Measurements from ENCODE around the gene HRCT1. TPM values are rescaled to one million over a fixed set of nuclear protein-coding genes. Genes with fewer than 3 reads are reported as not detected.

The HRCT1 gene
- total RNA-seq, 5 donors from 2014 or later (not counting 1 experiment from before 2014, with no cell fraction given), result not detected

DNA sequence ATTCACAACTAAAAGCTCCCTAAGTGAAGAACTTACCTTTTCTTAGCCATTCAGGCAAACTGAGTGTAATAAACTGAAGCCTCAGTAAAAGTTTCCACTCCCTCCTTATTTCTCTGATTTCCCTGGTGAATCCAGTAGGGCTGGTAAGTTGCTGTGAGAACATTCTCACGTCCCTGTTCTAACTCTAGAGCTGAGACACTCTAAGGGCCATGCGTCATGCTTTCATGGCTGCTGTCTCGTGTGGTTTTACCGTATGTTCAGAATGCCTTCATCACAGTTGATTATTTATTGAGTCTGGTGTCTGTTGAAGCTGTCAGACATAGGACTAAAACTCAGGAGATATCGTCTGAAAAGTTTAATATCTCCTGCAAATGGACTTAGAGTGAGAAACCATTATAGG, 50.6 kb downstream of the HRCT1 start:
- no peaks in the 10 kb centered on the region for H3K9me3 Mint-ChIP-seq
- peaks cover 4 to 8% (median 6%) of the 10 kb centered on the region in 3 donors for H3K4me1 Mint-ChIP-seq
- H3K27me3 Mint-ChIP-seq, result peaks cover 0 to 18% of the 10 kb centered on the region in 2 donors
- DNase-seq, result no peak
- H3K9me3 ChIP-seq, result no peaks in the 10 kb centered on the region
- no peak for ATAC-seq (replicated peaks in 1 of 4)
- H3K36me3 ChIP-seq (ENCODE audit: control insufficient read depth in 2 of 2, extremely low read depth in 1 of 2, insufficient read depth in 1 of 2, low read length in 1 of 2), result no peaks in the 10 kb centered on the region
- 83% methylated on average over 2 of the region's 5 CpGs for WGBS (ENCODE audit: insufficient coverage)
- H3K4me1 ChIP-seq (ENCODE audit: control insufficient read depth in 1 of 2, extremely low read depth in 1 of 2, insufficient read depth in 2 of 2, low read length in 2 of 2), result no peaks in the 10 kb centered on the region
- H3K4me3 Mint-ChIP-seq, result no peak overlapping the region
- CTCF ChIA-PET, result interaction anchor here (0.6 to 3.0 kb wide), 5 partner anchors 11 to 176 kb away, joined by 3 to 17 read pairs (median 6); no protein-coding TSS in a partner anchor
- POLR2A ChIA-PET, result no interaction called here
- no peak overlapping the region for H3K27ac Mint-ChIP-seq
- H3K36me3 Mint-ChIP-seq, result no peaks in the 10 kb centered on the region
- no peak overlapping the region for H3K27ac ChIP-seq (ENCODE audit: low read length)
- peaks cover 0 to 17% of the 10 kb centered on the region in 2 experiments for H3K27me3 ChIP-seq (replicated peaks in 1 of 2; ENCODE audit: control insufficient read depth in 2 of 2, extremely low read depth in 1 of 2, insufficient read depth in 2 of 2, low read length in 1 of 2)
- H3K4me3 ChIP-seq (ENCODE audit: control insufficient read depth in 1 of 2, extremely low read depth in 1 of 2, low read length in 1 of 2), result no peak overlapping the region

Other genes starting within 250 kb of the HRCT1 start
- gene RMRP, start 248.2 kb upstream of the HRCT1 start, total RNA-seq, result over 10,000 TPM; 10,537 to 37,987 (median 30,491) TPM
- gene CCDC107, start 247.9 kb upstream of the HRCT1 start, total RNA-seq, result 10 to 100 TPM; 17.7 to 29.8 (median 27.5) TPM
- 1 to 10 TPM in 2 of 5 donors, under 1 TPM in 3; 0.12 to 1.3 (median 0.57) TPM for gene ARHGEF39, start 241.0 kb upstream of the HRCT1 start, total RNA-seq
- gene CA9, start 232.3 kb upstream of the HRCT1 start, total RNA-seq, result under 1 TPM in 2 of 5 donors, not detected in 3; 0.19 to 0.46 TPM
- gene TPM2, start 216.3 kb upstream of the HRCT1 start, total RNA-seq, result 10 to 100 TPM; 21.4 to 66.0 (median 57.5) TPM
- gene TLN1, start 174.0 kb upstream of the HRCT1 start, total RNA-seq, result 100 to 1,000 TPM; 229 to 366 (median 294) TPM
- 10 to 100 TPM; 15.9 to 22.6 (median 19.3) TPM for gene CREB3, start 173.5 kb upstream of the HRCT1 start, total RNA-seq
- 10 to 100 TPM; 35.4 to 63.3 (median 60.1) TPM for gene GBA2, start 157.0 kb upstream of the HRCT1 start, total RNA-seq
- gene RGP1, start 156.9 kb upstream of the HRCT1 start, total RNA-seq, result 10 to 100 TPM; 20.6 to 36.5 (median 33.5) TPM
- 1 to 10 TPM in 3 of 5 donors, not detected in 2; 1.6 to 5.1 (median 1.6) TPM for gene MSMP, start 151.9 kb upstream of the HRCT1 start, total RNA-seq
- 10 to 100 TPM in 3 of 5 donors, 1 to 10 TPM in 2; 5.9 to 10.9 (median 10.5) TPM for gene NPR2, start 114.6 kb upstream of the HRCT1 start, total RNA-seq
- gene SPAG8, start 93.9 kb upstream of the HRCT1 start, total RNA-seq, result 1 to 10 TPM; 2.8 to 7.1 (median 3.8) TPM
- gene HINT2, start 91.2 kb upstream of the HRCT1 start, total RNA-seq, result 10 to 100 TPM; 15.4 to 30.3 (median 28.5) TPM
- not detected for gene FAM221B, start 77.5 kb upstream of the HRCT1 start, total RNA-seq
- 10 to 100 TPM in 2 of 5 donors, 1 to 10 TPM in 3; 6.5 to 11.9 (median 7.3) TPM for gene TMEM8B, start 77.0 kb upstream of the HRCT1 start, total RNA-seq
- not detected for gene OR13J1, start 35.8 kb upstream of the HRCT1 start, total RNA-seq
- not detected for gene SPAAR, start 3.3 kb downstream of the HRCT1 start, total RNA-seq
- gene OR2S2, start 52.0 kb downstream of the HRCT1 start, total RNA-seq, result not detected
- 10 to 100 TPM in 2 of 5 donors, 1 to 10 TPM in 3; 8.9 to 11.4 (median 9.9) TPM for gene RECK, start 130.7 kb downstream of the HRCT1 start, total RNA-seq
- gene GLIPR2, start 230.5 kb downstream of the HRCT1 start, total RNA-seq, result 10 to 100 TPM; 25.6 to 37.8 (median 28.7) TPM

All from T-cell (primary cell).